ENCODE results near the gene SULF2.

The SULF2 gene

GRCh38 chr20:47642118-47642517 lies 143.2 kb downstream of the SULF2 start:
- no peak for DNase-seq

- DNase-seq: no peak
Measured at GRCh38 chr20:47638851-47639250, 146.4 kb downstream of the SULF2 start.

DNA sequence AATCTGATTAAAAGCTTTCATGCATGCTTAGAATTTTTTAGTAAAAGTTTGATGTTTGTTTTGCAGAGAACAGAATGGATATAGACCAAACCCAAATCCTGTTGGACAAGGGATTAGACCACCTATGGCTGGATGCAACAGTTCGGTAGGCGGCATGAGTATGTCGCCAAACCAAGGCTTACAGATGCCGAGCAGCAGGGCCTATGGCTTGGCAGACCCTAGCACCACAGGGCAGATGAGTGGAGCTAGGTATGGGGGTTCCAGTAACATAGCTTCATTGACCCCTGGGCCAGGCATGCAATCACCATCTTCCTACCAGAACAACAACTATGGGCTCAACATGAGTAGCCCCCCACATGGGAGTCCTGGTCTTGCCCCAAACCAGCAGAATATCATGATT lies 150.0 kb downstream of the SULF2 start:
- DNase-seq: no peak

DNA sequence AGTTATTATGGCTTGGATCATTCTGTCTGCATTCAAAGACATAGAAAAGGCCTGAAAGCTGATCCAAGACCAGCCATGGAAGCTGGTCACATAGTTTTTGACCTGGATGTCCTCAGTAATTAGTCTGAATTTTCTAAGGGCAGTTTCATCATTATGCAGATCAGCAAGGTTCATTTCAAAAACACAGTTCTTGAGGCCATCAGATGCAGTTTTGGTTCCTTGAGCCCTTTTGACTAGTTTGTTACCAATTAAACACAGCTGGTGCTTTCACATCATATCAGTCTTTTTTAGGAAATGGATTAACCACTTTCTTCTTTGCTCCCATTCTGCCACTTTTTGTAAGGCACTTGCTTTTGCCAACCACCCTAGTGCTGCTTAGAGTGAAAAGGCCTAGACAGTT lies 154.2 kb downstream of the SULF2 start:
- DNase-seq: no peak

DNA sequence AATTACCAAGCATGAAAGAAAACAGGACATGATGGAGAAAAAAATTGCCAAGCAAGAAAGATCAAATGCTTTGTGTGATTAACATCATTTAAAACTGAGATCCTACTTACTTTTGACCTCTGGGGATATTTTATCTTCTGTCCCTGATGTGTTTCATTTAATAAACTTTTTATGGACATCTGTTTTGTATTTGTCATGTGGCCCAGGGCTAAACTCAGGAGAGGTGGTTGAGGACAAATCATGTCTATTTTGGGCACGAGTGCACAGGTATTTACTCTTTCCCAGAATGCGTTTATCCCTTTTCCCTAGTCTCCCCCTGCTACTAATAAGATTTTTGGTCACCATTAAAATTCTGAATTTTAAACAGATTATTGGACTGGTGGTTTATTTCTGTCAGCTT lies 155.4 kb downstream of the SULF2 start:
- DNase-seq: no peak

DNA sequence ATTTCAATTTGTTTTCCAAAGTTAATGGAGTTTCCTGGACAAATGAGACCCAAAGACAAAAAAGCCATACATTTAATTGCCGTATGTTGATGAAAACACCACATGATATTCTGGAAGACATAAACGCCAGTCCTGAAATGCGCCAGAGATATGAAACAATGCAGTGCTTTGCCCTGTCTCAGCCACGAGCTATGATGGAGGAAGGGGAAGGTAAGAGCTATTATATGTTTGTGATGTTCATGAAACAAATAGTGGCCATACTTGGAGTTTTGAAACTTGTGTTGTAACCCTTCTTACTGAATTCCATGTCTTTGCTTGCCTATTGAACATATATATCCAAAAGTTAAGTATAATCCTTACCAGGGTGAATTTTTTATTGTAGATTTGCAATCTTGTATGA lies 157.7 kb downstream of the SULF2 start:
- no peak for DNase-seq

DNA sequence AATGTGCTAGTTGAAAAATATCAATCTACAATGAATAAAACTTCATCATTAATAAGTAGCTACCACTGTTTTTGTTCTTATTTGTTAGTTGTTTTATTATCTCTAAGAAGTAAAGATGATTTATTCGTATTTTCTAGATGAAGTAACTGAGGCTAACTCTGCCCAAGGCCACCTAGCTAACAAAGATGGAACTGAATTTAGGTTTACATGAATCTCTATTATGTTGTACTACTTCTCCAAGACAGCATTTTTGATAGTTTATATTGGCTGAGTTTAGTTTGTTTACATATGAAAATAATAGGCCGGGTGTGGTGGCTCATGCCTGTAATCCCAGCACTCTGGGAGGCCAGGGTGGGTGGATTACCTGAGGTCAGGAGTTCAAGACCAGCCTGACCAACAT lies 162.1 kb downstream of the SULF2 start:
- no peak for DNase-seq

GRCh38 chr20:47622118-47622665 lies 163.1 kb downstream of the SULF2 start:
- DNase-seq: no peak

GRCh38 chr20:47620808-47621805 lies 164.2 kb downstream of the SULF2 start:
- DNase-seq: peak; percentile 79

- DNase-seq: no peak
Measured at GRCh38 chr20:47618479-47618878, 166.8 kb downstream of the SULF2 start.

DNA sequence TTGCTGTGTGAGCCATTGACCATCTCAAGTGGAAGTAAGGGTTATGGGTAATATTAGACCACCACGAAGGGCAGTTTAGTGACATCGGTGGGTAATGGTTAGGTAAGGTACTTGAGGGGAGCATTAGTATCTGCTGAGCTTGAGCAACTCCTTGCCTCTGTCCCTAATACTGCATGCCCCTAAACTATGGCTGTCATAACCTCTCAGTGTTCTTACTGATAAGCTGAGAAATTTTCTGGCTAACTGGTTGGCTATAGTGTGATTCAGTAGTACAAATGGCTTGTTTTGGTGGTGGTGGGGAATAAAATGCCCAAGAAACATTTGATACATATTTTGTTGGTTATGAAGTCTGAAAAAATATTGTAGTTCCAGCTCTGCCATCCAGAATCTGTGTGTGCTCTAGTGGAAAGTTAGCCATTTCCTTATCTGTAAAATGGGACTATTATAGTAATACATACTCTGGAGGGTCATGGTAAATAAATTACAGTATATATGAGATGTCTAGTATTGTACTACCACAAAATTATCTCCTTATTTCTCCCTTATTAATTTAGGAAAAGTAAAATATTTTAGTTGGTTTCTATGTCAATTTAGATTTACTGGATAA lies 170.5 kb downstream of the SULF2 start:
- DNase-seq: no peak

GRCh38 chr20:47612670-47613069 lies 172.6 kb downstream of the SULF2 start:
- peak; percentile 28 for DNase-seq

- DNase-seq: no peak
Measured at GRCh38 chr20:47611785-47612184, 173.5 kb downstream of the SULF2 start.

DNA sequence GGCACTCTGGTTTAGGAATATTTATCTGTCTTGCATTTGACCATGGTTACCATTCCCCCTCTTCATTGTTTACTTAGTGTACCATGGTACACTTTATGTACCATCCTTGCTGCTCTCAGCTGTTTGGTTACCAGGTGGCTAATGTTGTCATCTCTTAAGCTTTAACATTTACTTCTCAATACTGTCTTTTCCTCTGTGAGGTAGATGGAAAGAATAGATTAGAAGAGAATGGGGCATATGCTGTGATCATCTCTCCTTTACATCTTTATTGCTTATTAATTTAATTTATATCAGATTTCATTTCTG lies 174.4 kb downstream of the SULF2 start:
- DNase-seq: no peak

DNA sequence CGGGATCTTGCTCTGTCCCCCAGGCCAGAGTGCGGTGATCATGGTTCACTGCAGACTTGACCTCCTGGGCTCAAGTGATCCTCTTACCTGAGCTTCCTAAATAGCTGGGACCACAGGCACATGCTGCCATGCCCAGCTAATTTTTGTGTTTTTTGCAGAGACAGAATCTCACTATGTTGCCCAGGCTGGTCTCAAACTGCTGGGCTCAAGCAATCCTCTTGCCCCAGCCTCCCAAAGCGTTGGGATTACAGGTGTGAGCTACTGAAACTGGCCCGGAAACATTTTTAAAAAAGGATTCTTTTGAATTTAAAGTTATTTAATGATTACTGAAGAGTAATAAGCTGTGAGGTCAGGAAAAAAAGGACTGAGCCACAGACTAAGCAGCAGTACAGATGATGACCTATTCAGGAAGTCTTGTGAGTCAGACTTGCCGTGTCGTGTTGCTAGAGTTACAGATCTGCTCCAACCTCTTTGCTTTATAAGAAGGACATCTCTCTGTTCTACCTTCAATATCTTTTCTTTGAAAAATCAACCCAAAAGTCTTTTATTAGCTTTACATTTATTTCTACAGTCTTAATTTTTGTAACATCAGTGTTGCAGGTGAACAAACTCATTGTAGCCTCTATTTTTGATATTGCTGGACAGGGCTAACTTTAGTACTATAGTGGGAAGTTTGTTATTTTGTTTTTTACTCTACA lies 174.9 kb downstream of the SULF2 start:
- DNase-seq: peak; percentile 75

GRCh38 chr20:47609001-47609400 lies 176.3 kb downstream of the SULF2 start:
- DNase-seq: no peak

Data from OCI-M1 (cell line).